Right atrium auricular region (tissue), 2 donors: Measurements from ENCODE around the gene KCND3. TPM values are rescaled to one million over a fixed set of nuclear protein-coding genes. Genes with fewer than 3 reads are reported as not detected.

Experiments
- DNase-seq: peaks from one replicate; pipeline ENCODE4 v3.0.0-alpha.2; 2019; ENCODE audit warnings: low spot score
- H3K27ac ChIP-seq, 2 donors: fragments of 200-600 bp; sonication (generic); 1 replicate in 1 of 2; 2 replicates in 1 of 2; pipeline ENCODE4 v1.5.1; 2016 to 2019
- H3K27me3 ChIP-seq, 2 donors: fragments of 200-600 bp; sonication (generic); one replicate each; pipeline versions ENCODE4 v1.5.1 to v1.6.0; 2017 to 2019
- H3K36me3 ChIP-seq: fragments of 200-600 bp; sonication (generic); one replicate; pipeline ENCODE4 v1.5.1; 2016
- H3K4me1 ChIP-seq, 2 donors: fragments of 200-600 bp; sonication (generic); one replicate each; pipeline versions ENCODE4 v1.5.1 to v1.6.0; 2017 to 2019
- H3K4me3 ChIP-seq, 2 donors: fragments of 200-600 bp; sonication (generic); 1 replicate in 1 of 2; 2 replicates in 1 of 2; pipeline ENCODE4 v1.5.1; 2017 to 2019; ENCODE audit warnings: mild to moderate bottlenecking in 1 of 2, moderate library complexity in 1 of 2
- H3K9me3 ChIP-seq, 2 donors: fragments of 200-600 bp; sonication (generic); one replicate each; pipeline ENCODE4 v1.5.1; 2019
- total RNA-seq, 2 donors: library from RNA; depleted of rRNA; stranded (reverse); fragments of >200 nt; gene quantifications; one replicate each; pipeline ENCODE4 v1.1.0, GENCODE V29; 2016
- TF ChIP-seq, protein P1 (sequence below), 2 donors: fragments of 200-600 bp; sonication (generic); IDR thresholded peaks; one replicate each; pipeline ENCODE4 v1.5.1; 2019; ENCODE audit warnings: antibody characterized with exemption in 2 of 2

KCND3 gene
- total RNA-seq, 2 donors from 2014 or later: 19.6 to 24.9 TPM

DNA sequence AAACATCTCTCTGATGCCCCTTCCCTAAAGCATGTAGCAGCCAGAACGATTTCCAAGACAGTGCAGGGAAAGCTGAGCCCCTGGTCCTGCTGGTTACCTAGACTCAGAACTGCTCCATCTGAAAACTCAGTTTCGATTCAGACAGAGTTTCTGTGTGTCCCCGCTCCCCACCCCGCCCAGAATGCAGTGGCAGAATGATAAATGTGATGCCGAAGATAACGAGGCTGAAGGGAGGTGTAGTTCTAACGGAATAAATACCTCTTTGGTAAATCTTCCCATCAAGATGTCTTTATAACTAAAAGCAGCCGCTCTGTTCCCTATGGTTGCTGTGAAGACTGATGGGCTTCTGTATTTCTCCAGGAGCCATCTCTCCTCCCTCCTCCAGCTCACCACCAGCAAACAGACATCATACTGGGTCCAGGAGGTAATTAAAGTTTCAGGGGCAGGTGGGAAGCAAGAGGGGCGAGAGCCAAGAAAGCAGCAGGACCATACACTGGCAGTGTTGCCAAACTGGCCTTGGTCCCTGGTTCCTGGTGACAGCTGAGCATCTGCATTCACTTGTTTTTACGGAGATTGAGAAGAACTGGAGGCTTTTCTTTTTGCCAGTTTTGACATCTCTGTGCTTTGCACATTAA lies 156.8 kb downstream of the KCND3 start:
- TF ChIP-seq, protein P1, sequence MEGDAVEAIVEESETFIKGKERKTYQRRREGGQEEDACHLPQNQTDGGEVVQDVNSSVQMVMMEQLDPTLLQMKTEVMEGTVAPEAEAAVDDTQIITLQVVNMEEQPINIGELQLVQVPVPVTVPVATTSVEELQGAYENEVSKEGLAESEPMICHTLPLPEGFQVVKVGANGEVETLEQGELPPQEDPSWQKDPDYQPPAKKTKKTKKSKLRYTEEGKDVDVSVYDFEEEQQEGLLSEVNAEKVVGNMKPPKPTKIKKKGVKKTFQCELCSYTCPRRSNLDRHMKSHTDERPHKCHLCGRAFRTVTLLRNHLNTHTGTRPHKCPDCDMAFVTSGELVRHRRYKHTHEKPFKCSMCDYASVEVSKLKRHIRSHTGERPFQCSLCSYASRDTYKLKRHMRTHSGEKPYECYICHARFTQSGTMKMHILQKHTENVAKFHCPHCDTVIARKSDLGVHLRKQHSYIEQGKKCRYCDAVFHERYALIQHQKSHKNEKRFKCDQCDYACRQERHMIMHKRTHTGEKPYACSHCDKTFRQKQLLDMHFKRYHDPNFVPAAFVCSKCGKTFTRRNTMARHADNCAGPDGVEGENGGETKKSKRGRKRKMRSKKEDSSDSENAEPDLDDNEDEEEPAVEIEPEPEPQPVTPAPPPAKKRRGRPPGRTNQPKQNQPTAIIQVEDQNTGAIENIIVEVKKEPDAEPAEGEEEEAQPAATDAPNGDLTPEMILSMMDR (IDR thresholded peaks at IDR 0.05): no peak
- Histone ChIP-seq H3K4me1 (peaks cover 0 to 3% of the 10 kb centered on the region in 2 donors), H3K9me3 (no peaks in the 10 kb centered on the region), H3K27ac (no peak overlapping the region), H3K4me3 (no peak overlapping the region), H3K36me3 (no peaks in the 10 kb centered on the region), H3K27me3 (no peaks in the 10 kb centered on the region)
- DNase-seq: no peak

DNA sequence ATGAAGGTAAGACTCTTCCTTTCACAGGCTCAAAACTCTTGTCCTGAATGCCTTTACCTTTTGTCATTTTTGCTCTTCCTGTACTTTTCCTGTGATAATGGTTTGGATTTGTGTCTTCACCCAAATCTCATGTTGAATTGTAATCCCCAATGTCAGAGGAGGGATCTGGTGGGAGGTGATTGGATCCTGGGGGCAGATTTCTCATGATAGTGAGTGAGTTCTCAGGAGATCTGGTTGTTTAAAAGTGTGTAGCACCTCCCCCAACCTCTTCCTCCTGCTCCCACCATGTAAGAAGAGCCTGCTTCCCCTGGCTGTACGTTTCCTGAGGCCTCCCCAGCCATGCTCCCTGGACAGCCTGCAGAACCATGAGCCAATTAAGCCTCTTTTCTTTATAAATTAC lies 158.3 kb downstream of the KCND3 start:
- H3K27ac ChIP-seq: no peak overlapping the region
- no peaks in the 10 kb centered on the region for H3K27me3 ChIP-seq
- no peak overlapping the region for H3K4me3 ChIP-seq
- TF ChIP-seq, protein P1 (IDR thresholded peaks at IDR 0.05): no peak
- DNase-seq: no peak
- H3K4me1 ChIP-seq: peaks cover 0 to 3% of the 10 kb centered on the region in 2 donors
- H3K36me3 ChIP-seq: no peaks in the 10 kb centered on the region
- H3K9me3 ChIP-seq: no peaks in the 10 kb centered on the region

DNA sequence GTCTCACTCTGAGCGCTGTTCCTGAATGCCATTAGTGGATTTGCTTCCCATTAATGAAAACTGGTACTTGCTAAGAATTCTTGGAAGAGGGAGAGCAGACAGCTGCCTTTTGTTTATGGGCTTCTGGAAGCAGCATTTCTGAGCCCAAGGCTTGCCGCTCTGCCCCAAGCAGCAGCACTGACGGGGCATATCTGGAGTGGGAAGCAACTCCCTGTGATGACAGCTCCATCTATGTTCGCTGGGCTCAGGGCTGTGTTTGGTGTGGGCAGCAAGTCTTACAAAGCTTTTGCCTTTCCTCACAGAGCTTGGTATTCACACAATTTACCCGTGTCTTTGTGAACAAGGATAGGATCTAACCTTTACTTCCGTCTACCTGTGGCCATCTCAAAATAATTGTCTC lies 161.5 kb downstream of the KCND3 start:
- H3K27me3 ChIP-seq: no peaks in the 10 kb centered on the region
- H3K4me1 ChIP-seq: peaks cover 0 to 3% of the 10 kb centered on the region in 2 donors
- TF ChIP-seq, protein P1 (IDR thresholded peaks at IDR 0.05): no peak
- H3K27ac ChIP-seq: no peak overlapping the region
- H3K36me3 ChIP-seq: no peaks in the 10 kb centered on the region
- no peak overlapping the region for H3K4me3 ChIP-seq
- H3K9me3 ChIP-seq: no peaks in the 10 kb centered on the region
- no peak for DNase-seq

DNA sequence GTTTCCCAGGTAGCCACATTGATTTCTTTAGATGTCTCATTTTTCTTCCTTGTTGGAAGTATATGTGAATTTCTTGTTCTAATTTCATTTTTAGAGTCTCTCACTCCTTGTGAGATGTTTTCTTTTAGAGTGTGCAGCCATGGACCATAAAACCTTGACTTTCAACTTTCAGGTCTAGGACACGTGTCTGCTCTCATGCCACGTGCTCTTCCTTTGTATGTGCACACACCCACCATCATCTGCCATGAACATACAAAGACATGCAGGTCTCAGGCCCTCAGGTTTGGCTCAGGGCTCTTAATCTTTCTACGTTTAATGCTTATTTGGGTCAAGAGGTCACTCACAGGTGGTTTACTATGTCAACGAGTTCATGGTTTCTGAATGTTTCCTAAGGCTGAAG lies 163.2 kb downstream of the KCND3 start:
- no peak overlapping the region for H3K27ac ChIP-seq
- H3K27me3 ChIP-seq: no peaks in the 10 kb centered on the region
- TF ChIP-seq, protein P1 (IDR thresholded peaks at IDR 0.05): no peak
- H3K4me1 ChIP-seq: peaks cover 0 to 3% of the 10 kb centered on the region in 2 donors
- no peaks in the 10 kb centered on the region for H3K36me3 ChIP-seq
- DNase-seq: no peak
- H3K9me3 ChIP-seq: no peaks in the 10 kb centered on the region
- H3K4me3 ChIP-seq: no peak overlapping the region

DNA sequence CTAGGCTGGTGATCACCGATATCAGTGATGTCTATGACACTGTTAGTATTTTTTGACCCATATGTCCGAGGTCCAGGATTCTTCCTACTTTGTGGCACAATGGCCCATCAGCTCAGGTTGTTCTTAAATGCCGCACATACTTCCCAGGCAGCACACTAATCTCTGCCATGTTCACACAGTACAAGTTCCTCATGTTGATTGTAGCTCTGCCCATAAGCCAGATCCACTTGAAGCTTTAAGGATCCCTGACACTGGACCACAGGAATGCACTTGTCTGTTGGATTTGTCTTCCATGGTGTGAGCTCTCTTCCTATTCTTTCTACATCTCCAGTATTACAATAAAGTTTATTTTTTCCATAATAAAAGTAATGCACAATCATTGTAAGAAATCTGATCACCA lies 164.3 kb downstream of the KCND3 start:
- Histone ChIP-seq H3K27me3 (no peaks in the 10 kb centered on the region), H3K36me3 (no peaks in the 10 kb centered on the region), H3K27ac (no peak overlapping the region), H3K4me3 (no peak overlapping the region), H3K4me1 (peaks cover 0 to 3% of the 10 kb centered on the region in 2 donors), H3K9me3 (no peaks in the 10 kb centered on the region)
- DNase-seq: no peak
- TF ChIP-seq, protein P1 (IDR thresholded peaks at IDR 0.05): no peak

DNA sequence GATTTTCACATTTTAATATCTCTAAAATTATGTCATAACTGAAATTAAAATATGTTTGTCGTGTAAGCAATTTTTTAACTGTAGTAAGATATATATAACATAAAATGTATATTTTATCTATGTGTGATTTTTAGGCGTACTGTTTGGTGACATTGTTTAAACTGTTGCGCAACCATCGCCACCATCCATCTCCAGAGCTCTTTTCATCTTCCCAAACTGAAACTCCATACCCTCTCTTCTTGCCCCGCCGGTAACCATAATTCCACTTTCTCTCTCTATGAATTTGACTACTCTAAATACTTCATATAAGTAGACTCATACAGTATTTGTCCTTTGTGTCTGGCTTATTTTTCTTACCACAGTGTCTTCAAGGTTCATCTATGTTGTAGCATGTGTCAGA lies 167.3 kb downstream of the KCND3 start:
- Histone ChIP-seq H3K9me3 (no peaks in the 10 kb centered on the region), H3K4me3 (no peak overlapping the region), H3K36me3 (no peaks in the 10 kb centered on the region), H3K27ac (no peak overlapping the region), H3K27me3 (no peaks in the 10 kb centered on the region), H3K4me1 (no peaks in the 10 kb centered on the region)
- no peak for DNase-seq
- TF ChIP-seq, protein P1 (IDR thresholded peaks at IDR 0.05): no peak
